Smooth muscle cell (in vitro differentiated cells): ENCODE data around the gene AREL1. TPM values are rescaled to one million over a fixed set of nuclear protein-coding genes. Genes with fewer than 3 reads are reported as not detected.
A peak's percentile ranks its signal among the peaks of the same experiment; 100 is the strongest.

ENCODE experiments used
- DNase-seq: peaks from one replicate; lab custom pipeline; 2025; ENCODE audit not compliant: unreplicated experiment; lab: John Stamatoyannopoulos, UW
- H2AFZ ChIP-seq: fragments of 200-600 bp; sonication (generic); 2 replicates; pipeline ENCODE4 v1.6.0; 2016; ENCODE audit warnings: antibody characterized with exemption, low read depth, mild to moderate bottlenecking
- H3F3A ChIP-seq: fragments of 200-600 bp; sonication (generic); 2 replicates; pipeline ENCODE4 v1.6.0; 2017; ENCODE audit warnings: antibody characterized with exemption, low read depth
- H3K27ac ChIP-seq: fragments of 200-600 bp; sonication (generic); 2 replicates; pipeline ENCODE4 v1.5.1; 2016; ENCODE audit warnings: low read depth, mild to moderate bottlenecking
- H3K27me3 ChIP-seq: fragments of 200-600 bp; sonication (generic); 2 replicates; pipeline ENCODE4 v1.6.1; 2016; ENCODE audit warnings: low read depth, mild to moderate bottlenecking
- H3K36me3 ChIP-seq: fragments of 200-600 bp; sonication (generic); 2 replicates; pipeline ENCODE4 v1.5.1; 2016; ENCODE audit warnings: low read depth
- H3K4me1 ChIP-seq: fragments of 200-600 bp; sonication (generic); 2 replicates; pipeline ENCODE4 v1.5.1; 2016; ENCODE audit warnings: low read depth
- H3K4me2 ChIP-seq: fragments of 200-600 bp; sonication (generic); 2 replicates; pipeline ENCODE4 v1.6.0; 2016; ENCODE audit warnings: mild to moderate bottlenecking
- H3K4me3 ChIP-seq: fragments of 200-600 bp; sonication (generic); 2 replicates; pipeline ENCODE4 v1.5.1; 2016; ENCODE audit warnings: mild to moderate bottlenecking
- H3K79me2 ChIP-seq: fragments of 200-600 bp; sonication (generic); 2 replicates; pipeline ENCODE4 v1.6.0; 2016; ENCODE audit warnings: low read depth, mild to moderate bottlenecking
- H3K9ac ChIP-seq: fragments of 200-600 bp; sonication (generic); 2 replicates; pipeline ENCODE4 v1.6.0; 2016; ENCODE audit warnings: low read depth
- H3K9me3 ChIP-seq: fragments of 200-600 bp; sonication (generic); replicated peaks from 2 replicates; pipeline ENCODE4 v1.5.1; 2016; ENCODE audit warnings: low read depth
- H4K20me1 ChIP-seq: fragments of 200-600 bp; sonication (generic); 2 replicates; pipeline ENCODE4 v1.6.0; 2016; ENCODE audit warnings: low read depth
- WGBS: methylation state at CpG from one replicate; pipeline ENCODE4 v1.1.7; 2016; ENCODE audit warnings: low lambda C conversion rate; 5-methylcytosine and 5-hydroxymethylcytosine counted together
- polyA plus RNA-seq: library from polyadenylated mRNA; unstranded; fragments of >200 nt; fragmentation: Nextera tagmentation; extraction: Ambion mirVana; gene quantifications from 2 replicates; pipeline ENCODE4 v1.2.1, GENCODE V29; 2016
- small RNA-seq: library from RNA; depleted of rRNA; stranded (forward); fragments of <200 nt; gene quantifications from one replicate; pipeline ENCODE3, GENCODE V24; 2014
- total RNA-seq: library from RNA; depleted of rRNA; stranded (reverse); fragments of >200 nt; gene quantifications from 2 replicates; pipeline ENCODE4 v1.2.3, GENCODE V29; 2014
- TF ChIP-seq, protein P1 (sequence below): fragments of 200-600 bp; sonication (generic); IDR thresholded peaks from 2 replicates; pipeline ENCODE4 v1.5.1; 2017; ENCODE audit warnings: borderline replicate concordance, mild to moderate bottlenecking, antibody characterized with exemption; ENCODE audit not compliant: insufficient read depth, poor library complexity, severe bottlenecking

AREL1 gene
- total and polyA plus RNA-seq, 2 experiments from 2014 or later = 9.4 to 33.5 TPM

DNA sequence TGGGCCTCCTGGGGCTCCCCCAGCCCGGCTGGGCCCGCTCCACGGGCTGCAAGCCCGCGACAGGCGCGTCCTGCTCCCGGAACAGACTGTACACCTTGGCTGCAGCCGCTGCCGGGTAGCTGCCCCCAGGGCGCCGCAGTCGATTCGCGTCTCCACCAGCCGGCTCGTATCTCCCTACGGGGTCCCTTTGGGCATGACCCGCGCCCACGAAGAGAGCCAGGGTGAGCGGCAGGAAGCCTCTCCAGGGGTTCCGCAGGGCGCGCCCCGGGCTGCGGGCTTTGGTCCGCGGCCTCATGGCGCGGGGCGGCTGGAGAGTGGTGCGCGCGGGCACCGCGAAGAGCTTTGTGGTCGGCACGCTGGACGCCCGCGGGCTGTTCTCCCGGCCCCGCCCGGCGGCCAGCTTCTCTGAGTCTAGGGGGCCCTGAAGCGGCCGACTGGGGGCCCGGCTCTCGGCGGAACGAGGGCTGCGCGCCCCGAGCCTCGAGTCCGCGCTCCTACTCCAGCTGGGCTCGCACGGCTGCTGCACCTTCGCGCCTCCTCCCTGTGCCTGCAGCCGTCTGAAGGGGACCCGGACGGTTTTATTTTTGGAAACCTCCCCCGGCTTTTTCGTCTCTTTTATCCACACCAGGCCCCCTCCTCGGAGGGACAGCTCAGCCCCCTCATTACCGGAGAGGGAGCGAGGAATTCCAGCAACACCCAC lies 101.1 kb downstream of the AREL1 start, which contains the start of gene LTBP2:
Gene LTBP2 (minus strand): TSS at position 588 of the 700 bp plus-strand sequence. CDS start 293 bp downstream, at position 295.
- Histone ChIP-seq H3K4me3 (peak within 1 kb of the TSS; percentile 79), H3F3A (peaks cover 29% of the 10 kb centered on the region), H2AFZ (peak within 1 kb of the TSS; percentile 91), H4K20me1 (peaks cover 41% of the 10 kb centered on the region), H3K27me3 (no peaks in the 10 kb centered on the region), H3K79me2 (peaks cover 54% of the 10 kb centered on the region), H3K27ac (peak within 1 kb of the TSS; percentile 9), H3K9me3 (no peaks in the 10 kb centered on the region), H3K4me2 (peak within 1 kb of the TSS; percentile 97), H3K9ac (peak within 1 kb of the TSS; percentile 58), H3K36me3 (no peaks in the 10 kb centered on the region), H3K4me1 (peaks cover 28% of the 10 kb centered on the region)
- no peak for DNase-seq
- TF ChIP-seq, protein P1, sequence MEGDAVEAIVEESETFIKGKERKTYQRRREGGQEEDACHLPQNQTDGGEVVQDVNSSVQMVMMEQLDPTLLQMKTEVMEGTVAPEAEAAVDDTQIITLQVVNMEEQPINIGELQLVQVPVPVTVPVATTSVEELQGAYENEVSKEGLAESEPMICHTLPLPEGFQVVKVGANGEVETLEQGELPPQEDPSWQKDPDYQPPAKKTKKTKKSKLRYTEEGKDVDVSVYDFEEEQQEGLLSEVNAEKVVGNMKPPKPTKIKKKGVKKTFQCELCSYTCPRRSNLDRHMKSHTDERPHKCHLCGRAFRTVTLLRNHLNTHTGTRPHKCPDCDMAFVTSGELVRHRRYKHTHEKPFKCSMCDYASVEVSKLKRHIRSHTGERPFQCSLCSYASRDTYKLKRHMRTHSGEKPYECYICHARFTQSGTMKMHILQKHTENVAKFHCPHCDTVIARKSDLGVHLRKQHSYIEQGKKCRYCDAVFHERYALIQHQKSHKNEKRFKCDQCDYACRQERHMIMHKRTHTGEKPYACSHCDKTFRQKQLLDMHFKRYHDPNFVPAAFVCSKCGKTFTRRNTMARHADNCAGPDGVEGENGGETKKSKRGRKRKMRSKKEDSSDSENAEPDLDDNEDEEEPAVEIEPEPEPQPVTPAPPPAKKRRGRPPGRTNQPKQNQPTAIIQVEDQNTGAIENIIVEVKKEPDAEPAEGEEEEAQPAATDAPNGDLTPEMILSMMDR = no peak
- WGBS = 1% methylated on average over 50 of the region's 70 CpGs

Small RNAs within 50 kb of the gene (small RNA-seq; reads per million reads assigned to genes)
- not detected for gene RF00409

Other genes with a start within 250 kb of the AREL1 start
- 443 and 496 TPM in 2 replicates for gene NPC2, start 219.8 kb downstream of the AREL1 start, total RNA-seq
- 137 and 197 TPM in 2 replicates for gene NPC2, start 219.8 kb downstream of the AREL1 start, polyA plus RNA-seq
- 15.0 and 23.3 TPM in 2 replicates for gene ISCA2, start 219.3 kb downstream of the AREL1 start, total RNA-seq
- gene ISCA2, start 219.3 kb downstream of the AREL1 start, polyA plus RNA-seq = 65.8 and 79.2 TPM in 2 replicates
- 103 and 108 TPM in 2 replicates for gene LTBP2, start 100.8 kb downstream of the AREL1 start, total RNA-seq
- 74.2 and 90.1 TPM in 2 replicates for gene LTBP2, start 100.8 kb downstream of the AREL1 start, polyA plus RNA-seq
- gene FCF1, start 64 bp upstream of the AREL1 start, total RNA-seq = 34.9 and 36.2 TPM in 2 replicates
- gene FCF1, start 64 bp upstream of the AREL1 start, polyA plus RNA-seq = 14.6 and 17.5 TPM in 2 replicates
- 22.3 and 29.7 TPM in 2 replicates for gene YLPM1, start 50.2 kb upstream of the AREL1 start, total RNA-seq
- 14.6 and 15.5 TPM in 2 replicates for gene YLPM1, start 50.2 kb upstream of the AREL1 start, polyA plus RNA-seq
- not detected in 2 replicates for gene PROX2, start 163.1 kb upstream of the AREL1 start, total RNA-seq
- 0.08 and 0.52 TPM in 2 replicates for gene PROX2, start 163.1 kb upstream of the AREL1 start, polyA plus RNA-seq
- 45.1 and 46.9 TPM in 2 replicates for gene DLST, start 168.8 kb upstream of the AREL1 start, total RNA-seq
- 4.9 and 7.8 TPM in 2 replicates for gene DLST, start 168.8 kb upstream of the AREL1 start, polyA plus RNA-seq
- 0.09 TPM in 1 of 2 replicates, not detected in the other for gene RPS6KL1, start 210.2 kb upstream of the AREL1 start, total RNA-seq
- not detected in 2 replicates for gene RPS6KL1, start 210.2 kb upstream of the AREL1 start, polyA plus RNA-seq
- gene PGF, start 242.5 kb upstream of the AREL1 start, total RNA-seq = 15.4 and 17.8 TPM in 2 replicates
- gene PGF, start 242.5 kb upstream of the AREL1 start, polyA plus RNA-seq = 30.6 and 32.2 TPM in 2 replicates